GM10266 (cell line): ENCODE results near the gene ABCC9.

Experiments used
- DNase-seq: peaks from one replicate; pipeline ENCODE4 v3.0.0; 2012; ENCODE audit errors: extremely low spot score
- CTCF ChIP-seq: IDR thresholded peaks from 2 replicates; pipeline ENCODE4 v1.5.1; 2012; ENCODE audit warnings: mild to moderate bottlenecking, low read depth; ENCODE audit not compliant: control insufficient read depth, insufficient read depth; ENCODE audit errors: missing control alignments

Gene ABCC9

GRCh38 chr12:21894792-21895595 is 46.2 kb downstream of the ABCC9 start:
- TF ChIP-seq CTCF = no peak
- no peak for DNase-seq

GRCh38 chr12:21893924-21894323 is 47.3 kb downstream of the ABCC9 start:
- no peak for DNase-seq

GRCh38 chr12:21892341-21892740 is 48.9 kb downstream of the ABCC9 start:
- TF ChIP-seq CTCF = no peak
- no peak for DNase-seq

More at GRCh38 chr12:21893924-21894323, 47.3 kb downstream of the ABCC9 start:
- TF ChIP-seq CTCF = no peak

GRCh38 chr12:21891751-21892217 is 49.4 kb downstream of the ABCC9 start:
- TF ChIP-seq CTCF = no peak

GRCh38 chr12:21888276-21888863 is 52.9 kb downstream of the ABCC9 start:
- DNase-seq = no peak
- no peak for TF ChIP-seq CTCF

More at GRCh38 chr12:21891751-21892217, 49.4 kb downstream of the ABCC9 start:
- no peak for DNase-seq

GRCh38 chr12:21884936-21885335 is 56.3 kb downstream of the ABCC9 start:
- DNase-seq = no peak
- TF ChIP-seq CTCF = no peak

- DNase-seq = no peak
- no peak for TF ChIP-seq CTCF
Measured at GRCh38 chr12:21882635-21883034, 58.6 kb downstream of the ABCC9 start.
